Esophagus muscularis mucosa (tissue), 4 donors: ENCODE measurements around the gene PHF19.

Experiments used
- EP300 ChIP-seq: sonication (generic); formaldehyde crosslinking; IDR thresholded peaks from one replicate; pipeline ENCODE4 v1.6.1; 2017; ENCODE audit warnings: antibody characterized with exemption
- POLR2A ChIP-seq: fragments of 450-650 bp; IDR thresholded peaks from one replicate; pipeline ENCODE4 v1.6.1; 2017; ENCODE audit warnings: antibody characterized with exemption, moderate library complexity, mild to moderate bottlenecking, low read depth
- TF ChIP-seq, protein P1 (sequence below), 3 experiments: fragments of 200-600 bp in 2 of 3; fragments of 450-650 bp in 1 of 3; sonication (generic) in 2 of 3; IDR thresholded peaks; one replicate each; pipeline ENCODE4 v1.5.1; 2017 to 2019; ENCODE audit warnings: antibody characterized with exemption in 3 of 3, mild to moderate bottlenecking in 2 of 3, moderate library complexity in 1 of 3

DNA sequence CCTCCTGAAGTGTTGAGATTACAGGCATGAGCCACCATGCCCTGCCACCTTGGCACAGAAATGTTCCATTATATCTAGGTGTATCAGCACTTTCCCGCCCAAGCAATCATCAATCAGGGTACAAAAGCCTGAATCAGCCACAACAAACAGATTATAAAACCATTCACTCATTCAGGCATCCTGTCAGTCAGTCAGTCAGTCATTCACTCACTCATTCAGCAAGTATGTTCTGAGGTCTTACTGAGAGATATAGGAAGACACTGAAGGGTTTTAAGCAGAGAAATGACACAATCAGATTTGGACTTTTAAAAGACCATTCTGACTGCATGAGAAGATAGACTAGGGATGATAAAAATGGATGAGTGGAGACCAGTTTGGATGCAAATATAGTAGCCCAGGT is 47.3 kb downstream of the PHF19 start:
- TF ChIP-seq, protein P1, sequence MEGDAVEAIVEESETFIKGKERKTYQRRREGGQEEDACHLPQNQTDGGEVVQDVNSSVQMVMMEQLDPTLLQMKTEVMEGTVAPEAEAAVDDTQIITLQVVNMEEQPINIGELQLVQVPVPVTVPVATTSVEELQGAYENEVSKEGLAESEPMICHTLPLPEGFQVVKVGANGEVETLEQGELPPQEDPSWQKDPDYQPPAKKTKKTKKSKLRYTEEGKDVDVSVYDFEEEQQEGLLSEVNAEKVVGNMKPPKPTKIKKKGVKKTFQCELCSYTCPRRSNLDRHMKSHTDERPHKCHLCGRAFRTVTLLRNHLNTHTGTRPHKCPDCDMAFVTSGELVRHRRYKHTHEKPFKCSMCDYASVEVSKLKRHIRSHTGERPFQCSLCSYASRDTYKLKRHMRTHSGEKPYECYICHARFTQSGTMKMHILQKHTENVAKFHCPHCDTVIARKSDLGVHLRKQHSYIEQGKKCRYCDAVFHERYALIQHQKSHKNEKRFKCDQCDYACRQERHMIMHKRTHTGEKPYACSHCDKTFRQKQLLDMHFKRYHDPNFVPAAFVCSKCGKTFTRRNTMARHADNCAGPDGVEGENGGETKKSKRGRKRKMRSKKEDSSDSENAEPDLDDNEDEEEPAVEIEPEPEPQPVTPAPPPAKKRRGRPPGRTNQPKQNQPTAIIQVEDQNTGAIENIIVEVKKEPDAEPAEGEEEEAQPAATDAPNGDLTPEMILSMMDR (IDR thresholded peaks at IDR 0.05): no peak
- no peak for TF ChIP-seq EP300
- no peak for TF ChIP-seq POLR2A
